Activated B cell treated with CpG ODN at 0.5 μM for 24 hours (primary cell): ENCODE data around the gene CRADD. TPM values are rescaled to one million over a fixed set of nuclear protein-coding genes. Genes with fewer than 3 reads are reported as not detected.

Experiments used
- ATAC-seq: fragments of 200-7000 bp; cut with Tn5 transposase; one replicate; pipeline ENCODE4 v1.10.0; 2021; ENCODE audit warnings: low read depth, mild to moderate bottlenecking, moderate library complexity
- CTCF ChIA-PET: fragments of 350-600 bp; sonication (Branson Sonifier 250); formaldehyde crosslinking; loops from one replicate; lab custom pipeline; 2021; ENCODE audit warnings: antibody characterized with exemption; lab: Charles Lee
- POLR2A ChIA-PET: fragments of 350-600 bp; sonication (Branson Sonifier 250); formaldehyde crosslinking; loops from one replicate; lab custom pipeline; 2021; ENCODE audit warnings: antibody characterized with exemption; lab: Charles Lee
- DNase-seq: peaks from one replicate; pipeline ENCODE4 v3.0.0; 2022
- H3K27ac Mint-ChIP-seq: one replicate; pipeline ENCODE4 v1.8.0; 2020; ENCODE audit warnings: mixed read lengths
- H3K27me3 Mint-ChIP-seq: one replicate; pipeline ENCODE4 v1.8.0; 2021; ENCODE audit warnings: mixed read lengths
- H3K36me3 Mint-ChIP-seq: one replicate; pipeline ENCODE4 v1.8.0; 2021; ENCODE audit warnings: low read depth, mixed read lengths
- H3K4me1 Mint-ChIP-seq: one replicate; pipeline ENCODE4 v1.8.0; 2021; ENCODE audit warnings: mixed read lengths
- H3K4me3 Mint-ChIP-seq: one replicate; pipeline ENCODE4 v1.8.0; 2020; ENCODE audit warnings: mild to moderate bottlenecking, mixed read lengths
- H3K9me3 Mint-ChIP-seq: one replicate; pipeline ENCODE4 v1.8.0; 2020; ENCODE audit warnings: mixed read lengths
- intact Hi-C: fragments of 100-400 bp; cut with micrococcal nuclease; formaldehyde crosslinking; loops from one replicate; pipeline ENCODE4 v1.15.1; 2024
- total RNA-seq: library from RNA; stranded (reverse); gene quantifications from 2 replicates; pipeline ENCODE4 v1.2.3, GENCODE V29; 2022
- TF ChIP-seq, protein P1 (sequence below): fragments of 200-600 bp; IDR thresholded peaks from one replicate; pipeline ENCODE4 v1.8.0; 2022; ENCODE audit warnings: antibody characterized with exemption, mild to moderate bottlenecking

CRADD gene
- total RNA-seq, 1 donor from 2014 or later = 15.3 TPM

- no peak for DNase-seq
- H3K9me3 Mint-ChIP-seq = no peaks in the 10 kb centered on the region
- H3K27me3 Mint-ChIP-seq = no peaks in the 10 kb centered on the region
- no peak overlapping the region for H3K27ac Mint-ChIP-seq
- CTCF ChIA-PET = no interaction called here
- H3K4me3 Mint-ChIP-seq = no peak overlapping the region
- H3K4me1 Mint-ChIP-seq = no peaks in the 10 kb centered on the region
- intact Hi-C loops = no loop called here
- POLR2A ChIA-PET = no interaction called here
- no peak for ATAC-seq
- H3K36me3 Mint-ChIP-seq = peaks cover 5% of the 10 kb centered on the region
- TF ChIP-seq, protein P1, sequence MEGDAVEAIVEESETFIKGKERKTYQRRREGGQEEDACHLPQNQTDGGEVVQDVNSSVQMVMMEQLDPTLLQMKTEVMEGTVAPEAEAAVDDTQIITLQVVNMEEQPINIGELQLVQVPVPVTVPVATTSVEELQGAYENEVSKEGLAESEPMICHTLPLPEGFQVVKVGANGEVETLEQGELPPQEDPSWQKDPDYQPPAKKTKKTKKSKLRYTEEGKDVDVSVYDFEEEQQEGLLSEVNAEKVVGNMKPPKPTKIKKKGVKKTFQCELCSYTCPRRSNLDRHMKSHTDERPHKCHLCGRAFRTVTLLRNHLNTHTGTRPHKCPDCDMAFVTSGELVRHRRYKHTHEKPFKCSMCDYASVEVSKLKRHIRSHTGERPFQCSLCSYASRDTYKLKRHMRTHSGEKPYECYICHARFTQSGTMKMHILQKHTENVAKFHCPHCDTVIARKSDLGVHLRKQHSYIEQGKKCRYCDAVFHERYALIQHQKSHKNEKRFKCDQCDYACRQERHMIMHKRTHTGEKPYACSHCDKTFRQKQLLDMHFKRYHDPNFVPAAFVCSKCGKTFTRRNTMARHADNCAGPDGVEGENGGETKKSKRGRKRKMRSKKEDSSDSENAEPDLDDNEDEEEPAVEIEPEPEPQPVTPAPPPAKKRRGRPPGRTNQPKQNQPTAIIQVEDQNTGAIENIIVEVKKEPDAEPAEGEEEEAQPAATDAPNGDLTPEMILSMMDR = no peak
Measured at GRCh38 chr12:93832131-93832530, 155.0 kb downstream of the CRADD start.

GRCh38 chr12:93833946-93834345 is 156.8 kb downstream of the CRADD start:
- H3K27ac Mint-ChIP-seq = no peak overlapping the region
- no peak for DNase-seq

GRCh38 chr12:93836620-93837260 is 159.6 kb downstream of the CRADD start:
- intact Hi-C loops = no loop called here

More at GRCh38 chr12:93833946-93834345, 156.8 kb downstream of the CRADD start:
- H3K36me3 Mint-ChIP-seq = peaks cover 5% of the 10 kb centered on the region
- H3K27me3 Mint-ChIP-seq = no peaks in the 10 kb centered on the region
- H3K4me1 Mint-ChIP-seq = no peaks in the 10 kb centered on the region
- H3K9me3 Mint-ChIP-seq = no peaks in the 10 kb centered on the region
- ChIA-PET CTCF (no interaction called here), POLR2A (no interaction called here)
- ATAC-seq = no peak
- intact Hi-C loops = no loop called here
- H3K4me3 Mint-ChIP-seq = no peak overlapping the region
- TF ChIP-seq, protein P1 = no peak

GRCh38 chr12:93838193-93838592 is 161.0 kb downstream of the CRADD start:
- no peaks in the 10 kb centered on the region for H3K9me3 Mint-ChIP-seq
- H3K4me3 Mint-ChIP-seq = no peak overlapping the region
- no peaks in the 10 kb centered on the region for H3K27me3 Mint-ChIP-seq
- no peaks in the 10 kb centered on the region for H3K4me1 Mint-ChIP-seq
- DNase-seq = no peak
- ChIA-PET POLR2A (no interaction called here), CTCF (no interaction called here)
- no peak for ATAC-seq
- TF ChIP-seq, protein P1 = no peak
- no peak overlapping the region for H3K27ac Mint-ChIP-seq
- intact Hi-C loops = no loop called here
- peaks cover 15% of the 10 kb centered on the region for H3K36me3 Mint-ChIP-seq

More at GRCh38 chr12:93836620-93837260, 159.6 kb downstream of the CRADD start:
- Mint-ChIP-seq H3K27me3 (no peaks in the 10 kb centered on the region), H3K4me3 (no peak overlapping the region), H3K27ac (no peak overlapping the region), H3K4me1 (no peaks in the 10 kb centered on the region), H3K9me3 (no peaks in the 10 kb centered on the region), H3K36me3 (peaks cover 12% of the 10 kb centered on the region)
- DNase-seq = no peak
- ChIA-PET POLR2A (interaction anchor here (0.7 kb wide), 1 partner anchor 285 kb away, joined by 3 read pairs; no protein-coding TSS in a partner anchor), CTCF (no interaction called here)
- TF ChIP-seq, protein P1 = no peak
- no peak for ATAC-seq

DNA sequence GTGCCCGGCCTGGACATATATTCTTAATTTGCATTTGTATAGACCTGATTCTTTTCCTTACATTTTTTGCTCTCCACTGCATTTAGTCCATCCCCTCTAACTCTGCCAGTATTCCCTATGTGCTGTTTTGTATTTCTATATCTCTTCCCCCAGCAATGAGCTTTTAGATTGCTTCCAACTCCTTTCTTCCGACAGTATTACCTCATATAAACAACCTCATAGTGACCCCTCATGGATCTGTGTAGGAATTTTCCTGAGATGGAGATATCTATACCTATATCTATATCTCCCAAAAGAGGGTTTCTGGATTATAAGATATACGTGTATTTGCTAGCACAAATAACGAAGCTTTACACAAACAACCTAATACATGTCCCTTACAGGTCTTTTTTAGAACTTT is 161.9 kb downstream of the CRADD start:
- CTCF ChIA-PET = interaction anchor here (1.5 kb wide), 1 partner anchor 263 kb away, joined by 3 read pairs; no protein-coding TSS in a partner anchor
- no peak overlapping the region for H3K4me3 Mint-ChIP-seq
- H3K27ac Mint-ChIP-seq = no peak overlapping the region
- POLR2A ChIA-PET = no interaction called here
- DNase-seq = no peak
- H3K36me3 Mint-ChIP-seq = peaks cover 15% of the 10 kb centered on the region
- TF ChIP-seq, protein P1 = no peak
- intact Hi-C loops = no loop called here
- no peaks in the 10 kb centered on the region for H3K4me1 Mint-ChIP-seq
- H3K9me3 Mint-ChIP-seq = no peaks in the 10 kb centered on the region
- H3K27me3 Mint-ChIP-seq = no peaks in the 10 kb centered on the region
- ATAC-seq = no peak
